K562 (cell line): ENCODE results near the gene SLC4A1. TPM values are rescaled to one million over a fixed set of nuclear protein-coding genes. Genes with fewer than 3 reads are reported as not detected.

Experiments
- ATAC-seq: fragments of 200-7000 bp; cut with Tn5 transposase; 3 replicates; pipeline ENCODE4 v1.9.1; 2020; ENCODE audit warnings: moderate library complexity
- BruUV-seq: library from RNA; stranded (reverse); fragments of 400-500 nt; replicated peaks from 2 replicates; lab custom pipeline; 2021; lab: Mats Ljungman, UMichigan
- CTCF ChIA-PET: fragments of 300-600 bp; formaldehyde crosslinking; extraction: SDS; loops from one replicate; lab custom pipeline; 2021; ENCODE audit warnings: low intra/inter-chr PET ratio; lab: Yijun Ruan, JAX
- POLR2A ChIA-PET: fragments of 300-600, 350-650 bp; sonication (Branson Sonifier 250); formaldehyde crosslinking; extraction: SDS; loops from one replicate; lab custom pipeline; 2021; ENCODE audit warnings: antibody characterized with exemption, inconsistent platforms; lab: Yijun Ruan, JAX
- DNase-seq, 4 experiments: peaks; one replicate each; pipeline versions ENCODE4 v3.0.0 to v3.0.0-alpha.2; 2011 to 2018; ENCODE audit warnings: low spot score in 3 of 4, mixed read lengths in 3 of 4; ENCODE audit errors: extremely low read depth in 1 of 4
- FAIRE-seq: peaks from 2 replicates; lab custom pipeline; 2011; peaks lifted over from hg19 to GRCh38; lab: Jason Lieb, UNC
- H2AFZ ChIP-seq: 2 replicates; pipeline ENCODE4 v1.6.0; 2011; ENCODE audit warnings: low read depth, low read length, control low read depth, inconsistent platforms
- H3K27ac ChIP-seq: fragments of 200-600 bp; 3 replicates; pipeline ENCODE4 v1.8.0; 2011; ENCODE audit warnings: low read depth, mild to moderate bottlenecking, control low read depth, inconsistent platforms, low read length, moderate library complexity, mixed read lengths; ENCODE audit errors: extremely low read depth
- H3K27me3 ChIP-seq, 2 experiments: fragments of 300-600 bp in 1 of 2; 2 replicates in 1 of 2; 3 replicates in 1 of 2; pipeline versions ENCODE4 v1.6.0 to v1.8.0; 2011; ENCODE audit warnings: inconsistent platforms in 2 of 2, low read length in 2 of 2, mild to moderate bottlenecking in 1 of 2, mixed read lengths in 1 of 2, moderate library complexity in 1 of 2; ENCODE audit not compliant: control insufficient read depth in 2 of 2, insufficient read depth in 2 of 2
- H3K36me3 ChIP-seq: fragments of 300-600 bp; 3 replicates; pipeline ENCODE4 v1.8.0; 2011; ENCODE audit warnings: mild to moderate bottlenecking, low read length, inconsistent platforms; ENCODE audit not compliant: control insufficient read depth, insufficient read depth
- H3K4me1 ChIP-seq, 2 experiments: fragments of 200-600 bp in 1 of 2; replicated peaks in 1 of 2; 2 replicates in 1 of 2; 3 replicates in 1 of 2; pipeline versions ENCODE4 v1.5.1 to v1.8.0; 2011; ENCODE audit warnings: inconsistent platforms in 2 of 2, low read length in 2 of 2, mild to moderate bottlenecking in 1 of 2, mixed read lengths in 1 of 2, moderate library complexity in 1 of 2; ENCODE audit not compliant: control insufficient read depth in 2 of 2, insufficient read depth in 2 of 2
- H3K4me2 ChIP-seq: 2 replicates; pipeline ENCODE4 v1.6.1; 2011; ENCODE audit warnings: low read length, control low read depth, inconsistent platforms, mixed read lengths; ENCODE audit not compliant: insufficient read depth
- H3K4me3 ChIP-seq: fragments of 200-600 bp; sonication (generic), shearing (Covaris generic); 2 replicates; pipeline ENCODE4 v1.5.1; 2016; ENCODE audit warnings: control low read depth, inconsistent platforms
- H3K79me2 ChIP-seq: fragments of 200-600 bp; 3 replicates; pipeline ENCODE4 v1.8.0; 2011; ENCODE audit warnings: low read length, inconsistent platforms; ENCODE audit not compliant: control insufficient read depth, insufficient read depth
- H3K9ac ChIP-seq, 2 experiments: 2 replicates each; pipeline versions ENCODE4 v1.6.0 to v1.6.1; 2011; ENCODE audit warnings: low read depth in 2 of 2, low read length in 2 of 2, control low read depth in 1 of 2, inconsistent platforms in 1 of 2, mild to moderate bottlenecking in 1 of 2, mixed read lengths in 1 of 2; ENCODE audit not compliant: insufficient read depth in 1 of 2
- H3K9me1 ChIP-seq: one replicate; pipeline ENCODE4 v1.6.0; 2011; ENCODE audit warnings: inconsistent platforms, mild to moderate bottlenecking, low read length, moderate library complexity; ENCODE audit not compliant: control insufficient read depth, insufficient read depth
- H3K9me3 ChIP-seq: replicated peaks from 2 replicates; pipeline ENCODE4 v1.5.1; 2011; ENCODE audit warnings: low read depth, low read length, inconsistent platforms; ENCODE audit not compliant: control insufficient read depth, insufficient read depth
- H4K20me1 ChIP-seq: replicated peaks from 2 replicates; pipeline ENCODE4 v1.6.1; 2011; ENCODE audit warnings: low read length, inconsistent platforms, mixed read lengths; ENCODE audit not compliant: control insufficient read depth, insufficient read depth
- ATF2 ChIP-seq: sonication (generic); formaldehyde crosslinking; IDR thresholded peaks from 2 replicates; pipeline ENCODE4 v1.8.1; 2022; ENCODE audit warnings: missing genetic modification reagents
- BRF1 ChIP-seq: IDR thresholded peaks from 3 replicates; pipeline ENCODE4 v1.6.1; 2011; ENCODE audit warnings: borderline replicate concordance, mild to moderate bottlenecking; ENCODE audit not compliant: insufficient read length; ENCODE audit errors: extremely low read depth
- CBX3 ChIP-seq, 2 experiments: IDR thresholded peaks; 1 replicate in 1 of 2; 2 replicates in 1 of 2; pipeline ENCODE4 v1.6.1; 2012; ENCODE audit warnings: inconsistent platforms in 2 of 2, low read length in 2 of 2, borderline replicate concordance in 1 of 2, control low read depth in 1 of 2
- FOXK2 ChIP-seq, 2 experiments: fragments of 450-650 bp; IDR thresholded peaks in 1 of 2; conservative IDR thresholded peaks in 1 of 2; 2 replicates each; pipeline ENCODE4 v1.6.1; 2016; ENCODE audit warnings: low read depth in 2 of 2, mild to moderate bottlenecking in 1 of 2
- HNRNPUL1 ChIP-seq: fragments of 200-400 bp; formaldehyde crosslinking; IDR thresholded peaks from 2 replicates; pipeline ENCODE4 v1.6.1; 2017; ENCODE audit warnings: low read length
- NR1H2 ChIP-seq: sonication (generic); formaldehyde crosslinking; IDR thresholded peaks from 2 replicates; pipeline ENCODE4 v1.4.0; 2020; ENCODE audit warnings: mild to moderate bottlenecking, missing genetic modification reagents
- PHF8 ChIP-seq: fragments of 200-600 bp; sonication (generic); IDR thresholded peaks from 2 replicates; pipeline ENCODE4 v1.6.1; 2012; ENCODE audit warnings: mixed run types, mild to moderate bottlenecking, inconsistent platforms, low read length, moderate library complexity, borderline replicate concordance
- RAD21 ChIP-seq, 2 experiments: fragments of 250-450 bp in 1 of 2; fragments of 450-650 bp in 1 of 2; sonication (Bioruptor Pico) in 1 of 2; formaldehyde crosslinking in 1 of 2; IDR thresholded peaks in 1 of 2; conservative IDR thresholded peaks in 1 of 2; 2 replicates each; pipeline versions ENCODE4 v1.4.0 to v1.8.0; 2020 to 2022; ENCODE audit warnings: mild to moderate bottlenecking in 2 of 2, moderate library complexity in 1 of 2
- RBBP5 ChIP-seq: fragments of 200-600 bp; sonication (generic); IDR thresholded peaks from 2 replicates; pipeline ENCODE4 v1.6.1; 2012; ENCODE audit warnings: borderline replicate concordance, mild to moderate bottlenecking, low read length, control low read depth, inconsistent platforms; ENCODE audit not compliant: insufficient read depth, poor library complexity, severe bottlenecking
- TCF3 ChIP-seq: sonication (generic); formaldehyde crosslinking; IDR thresholded peaks from 2 replicates; pipeline ENCODE4 v1.4.0; 2020; ENCODE audit warnings: mild to moderate bottlenecking, missing genetic modification reagents
- TSC22D4 ChIP-seq: fragments of 450-650 bp; IDR thresholded peaks from 2 replicates; pipeline ENCODE4 v1.6.1; 2016; ENCODE audit warnings: missing genetic modification characterization, missing biosample characterization, control low read depth
- ZC3H8 ChIP-seq: fragments of 450-650 bp; IDR thresholded peaks from 2 replicates; pipeline ENCODE4 v1.6.1; 2017
- ZFP1 ChIP-seq: fragments of 450-650 bp; formaldehyde crosslinking; IDR thresholded peaks from 2 replicates; pipeline ENCODE4 v1.4.0; 2020; ENCODE audit warnings: mild to moderate bottlenecking, mixed read lengths
- ZNF347 ChIP-seq: fragments of 450-650 bp; formaldehyde crosslinking; IDR thresholded peaks from 2 replicates; pipeline ENCODE4 v1.4.0; 2020; ENCODE audit warnings: low read depth, mild to moderate bottlenecking, moderate library complexity
- WGBS: fragments of 100-300 bp; shearing (Covaris generic); methylation state at CpG from one replicate; pipeline ENCODE4 v1.1.6; 2016; ENCODE audit warnings: low coverage, mixed read lengths; ENCODE audit not compliant: insufficient coverage; ENCODE audit errors: missing lambda C conversion rate; 5-methylcytosine and 5-hydroxymethylcytosine counted together
- in situ Hi-C: fragments of 300-500 bp; cut with MboI; formaldehyde crosslinking; loops from 4 replicates; pipeline ENCODE4 v1.15.0; 2018; ENCODE audit warnings: inconsistent platforms, mixed read lengths
- intact Hi-C: fragments of 100-400 bp; cut with micrococcal nuclease; formaldehyde crosslinking; loops from 2 replicates; pipeline ENCODE4 v1.14.2; 2022
- polyA plus RNA-seq, 8 experiments: library from polyadenylated mRNA; depleted of rRNA in 4 of 8; stranded (reverse) in 5 of 8; unstranded in 3 of 8; fragments of >200 nt; fragmentation: Nextera tagmentation in 2 of 8; fragmentation: Illumina TruSeq in 1 of 8; extraction: Ambion mirVana in 2 of 8; extraction: Trizol in 1 of 8; gene quantifications; 2 replicates each; pipeline versions ENCODE4 v1.2.1 to v1.2.3, GENCODE V29; 2011 to 2014; ENCODE audit warnings: inconsistent platforms in 1 of 8, missing spikeins in 1 of 8
- total RNA-seq, 7 experiments: library from RNA; depleted of rRNA in 6 of 7; stranded (reverse); fragments of >200 nt in 6 of 7; fragmentation: Illumina TruSeq in 2 of 7; extraction: Trizol in 2 of 7; gene quantifications; 2 replicates each; pipeline versions ENCODE4 v1.2.1 to v1.2.3, GENCODE V29; 2011 to 2021; ENCODE audit warnings: low replicate concordance in 1 of 7
- TF ChIP-seq, protein P1 (sequence below), 2 experiments: fragments of 450-650 bp; IDR thresholded peaks; 2 replicates each; pipeline ENCODE4 v1.6.1; 2016

The SLC4A1 gene
- total and polyA plus RNA-seq, 9 of the 15 experiments (the other 6 are each of a cell fraction or from before 2014, with no cell fraction given), result 0.14 to 1.00 (median 0.53) TPM

- TF ChIP-seq ATF2 (CRISPR knock-in tag), result no peak
- TF ChIP-seq RBBP5, result peak; percentile 38
- no peak for TF ChIP-seq ZFP1 (CRISPR knock-in tag)
- no peak for TF ChIP-seq ZNF347
- TF ChIP-seq, all 486 proteins: peak for 3
Observed at GRCh38 chr17:44269535-44270240, 1.8 kb upstream of the SLC4A1 start (continued).

DNA sequence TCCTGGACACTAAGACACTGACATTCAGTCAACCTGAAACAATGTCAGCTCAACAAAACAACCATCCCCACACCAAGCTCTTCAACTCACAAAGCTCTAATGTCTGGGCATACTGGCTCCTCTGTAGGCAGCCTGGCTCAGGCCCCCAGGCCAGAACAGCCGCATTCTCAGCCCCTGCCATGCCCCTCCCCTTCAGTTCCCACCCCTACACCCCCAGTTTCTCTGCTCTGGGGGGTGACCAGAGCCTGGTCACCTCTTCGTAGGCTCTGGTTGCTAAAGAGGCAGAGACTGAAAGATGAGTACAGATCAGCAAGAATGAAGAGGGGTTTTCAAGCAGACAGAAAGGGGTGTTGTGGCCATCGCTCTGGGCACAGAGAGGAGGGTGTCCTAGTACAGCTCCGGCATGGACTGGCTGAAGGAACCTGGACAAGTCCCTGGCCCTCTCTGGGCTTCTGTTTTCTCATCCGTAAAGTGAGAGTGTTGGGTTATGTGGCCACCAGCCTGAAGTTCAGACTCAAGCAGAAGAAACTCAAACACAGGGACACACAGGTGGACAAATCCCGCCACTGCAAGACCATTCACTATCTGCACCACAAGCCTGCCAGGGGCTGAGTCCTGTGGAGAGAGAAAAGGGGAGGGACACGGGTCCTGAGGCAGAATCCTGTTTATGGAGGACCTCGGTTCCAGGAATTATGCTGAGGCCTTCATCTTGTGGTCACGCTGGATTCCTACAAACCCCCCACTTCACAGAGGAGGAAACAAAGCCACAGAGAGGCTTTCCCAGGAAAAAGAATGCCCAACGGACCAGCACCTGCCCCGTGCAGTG lies 987 bp upstream of the SLC4A1 start:
- Histone ChIP-seq H3K79me2 (no peaks in the 10 kb centered on the region), H3K27me3 (no peaks in the 10 kb centered on the region), H3K36me3 (no peaks in the 10 kb centered on the region), H3K27ac (no peak overlapping the region), H3K4me1 (peaks cover 49 to 68% of the 10 kb centered on the region in 2 experiments), H3K9ac (peak overlapping the region in 1 of 2 experiments; percentile 84; a peak in 1 of 4 replicates), H2AFZ (peak overlapping the region; percentile 14), H3K9me1 (peaks cover 7% of the 10 kb centered on the region), H3K4me3 (no peak overlapping the region), H3K9me3 (no peaks in the 10 kb centered on the region), H4K20me1 (no peaks in the 10 kb centered on the region), H3K4me2 (peak overlapping the region; percentile 15; the same call in 1 of the 2 replicates)
- FAIRE-seq (peak; percentile 69), DNase-seq (peak; percentile 56 to 70 (median 62)), ATAC-seq (peak; percentile 42)
- intact Hi-C loops (no loop called here), in situ Hi-C loops (no loop called here)
- ChIA-PET CTCF (interaction anchor here (1.0 kb wide), 1 partner anchor 62 kb away, joined by 3 read pairs; no protein-coding TSS in a partner anchor), POLR2A (interaction anchor here (1.0 to 2.2 kb wide), 4 partner anchors 10 to 14 kb away, joined by 3 to 5 read pairs (median 4); no protein-coding TSS in a partner anchor)
- 40% methylated on average over 10 of the region's 11 CpGs for WGBS
- no TSS peak for BruUV-seq
- TF ChIP-seq TSC22D4 (tag), result no peak
- TF ChIP-seq ZC3H8, result no peak
- TF ChIP-seq HNRNPUL1, result no peak
- TF ChIP-seq NR1H2 (CRISPR knock-in tag), result no peak
- TF ChIP-seq PHF8, result no peak
- TF ChIP-seq TCF3 (CRISPR knock-in tag), result peak; percentile 9
- TF ChIP-seq BRF1, result no peak
- peak in 1 of 2 experiments; percentile 17; a peak in 1 of 4 replicates for TF ChIP-seq FOXK2 (conservative IDR thresholded peaks at IDR 0.05 in 1 of 2, IDR thresholded peaks at IDR 0.05 in 1 of 2; ENCODE audit: low read depth in 2 of 2)
- TF ChIP-seq, protein P1, sequence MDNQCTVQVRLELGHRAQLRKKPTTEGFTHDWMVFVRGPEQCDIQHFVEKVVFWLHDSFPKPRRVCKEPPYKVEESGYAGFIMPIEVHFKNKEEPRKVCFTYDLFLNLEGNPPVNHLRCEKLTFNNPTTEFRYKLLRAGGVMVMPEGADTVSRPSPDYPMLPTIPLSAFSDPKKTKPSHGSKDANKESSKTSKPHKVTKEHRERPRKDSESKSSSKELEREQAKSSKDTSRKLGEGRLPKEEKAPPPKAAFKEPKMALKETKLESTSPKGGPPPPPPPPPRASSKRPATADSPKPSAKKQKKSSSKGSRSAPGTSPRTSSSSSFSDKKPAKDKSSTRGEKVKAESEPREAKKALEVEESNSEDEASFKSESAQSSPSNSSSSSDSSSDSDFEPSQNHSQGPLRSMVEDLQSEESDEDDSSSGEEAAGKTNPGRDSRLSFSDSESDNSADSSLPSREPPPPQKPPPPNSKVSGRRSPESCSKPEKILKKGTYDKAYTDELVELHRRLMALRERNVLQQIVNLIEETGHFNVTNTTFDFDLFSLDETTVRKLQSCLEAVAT (IDR thresholded peaks at IDR 0.05), result no peak
- no peak for TF ChIP-seq CBX3 (IDR thresholded peaks at IDR 0.05; ENCODE audit: borderline replicate concordance in 1 of 2, low read length in 2 of 2)
- TF ChIP-seq RAD21 (CRISPR knock-in tag; conservative IDR thresholded peaks at IDR 0.05 in 1 of 2, IDR thresholded peaks at IDR 0.05 in 1 of 2), result peak in 1 of 2 experiments; percentile 9; a peak in 1 of 4 replicates
